CD14-positive monocyte (primary cell): ENCODE measurements around the gene TANGO2. TPM values are rescaled to one million over a fixed set of nuclear protein-coding genes. Genes with fewer than 3 reads are reported as not detected.

Experiments
- DNase-seq, 3 donors: peaks; one replicate each; pipeline ENCODE4 v3.0.0-alpha.2; 2011 to 2022
- H2AFZ ChIP-seq: 2 replicates; pipeline ENCODE4 v1.6.0; 2012; ENCODE audit warnings: mild to moderate bottlenecking, low read depth, low read length, inconsistent platforms; ENCODE audit not compliant: insufficient read depth, poor library complexity, severe bottlenecking
- H3K27ac ChIP-seq, 2 donors: 1 replicate in 1 of 2; 2 replicates in 1 of 2; pipeline ENCODE4 v1.5.1; 2012 to 2013; ENCODE audit warnings: low read length in 2 of 2, control low read depth in 1 of 2, inconsistent platforms in 1 of 2, low read depth in 1 of 2, mild to moderate bottlenecking in 1 of 2
- H3K27me3 ChIP-seq, 2 donors: one replicate each; pipeline versions ENCODE4 v1.6.0 to v1.6.1; 2011 to 2013; ENCODE audit warnings: low read length in 2 of 2; ENCODE audit not compliant: control insufficient read depth in 2 of 2, insufficient read depth in 2 of 2
- H3K36me3 ChIP-seq, 2 donors: replicated peaks in 1 of 2; 1 replicate in 1 of 2; 2 replicates in 1 of 2; pipeline versions ENCODE4 v1.5.1 to v1.6.1; 2012 to 2013; ENCODE audit warnings: low read length in 2 of 2, control low read depth in 1 of 2, inconsistent platforms in 1 of 2, mild to moderate bottlenecking in 1 of 2; ENCODE audit not compliant: insufficient read depth in 2 of 2, control insufficient read depth in 1 of 2
- H3K4me1 ChIP-seq, 2 donors: 1 replicate in 1 of 2; 2 replicates in 1 of 2; pipeline versions ENCODE4 v1.5.1 to v1.6.1; 2012 to 2013; ENCODE audit warnings: low read length in 2 of 2, control low read depth in 1 of 2, inconsistent platforms in 1 of 2, mild to moderate bottlenecking in 1 of 2, moderate library complexity in 1 of 2; ENCODE audit not compliant: insufficient read depth in 2 of 2, control insufficient read depth in 1 of 2
- H3K4me2 ChIP-seq: replicated peaks from 2 replicates; pipeline ENCODE3; 2012; ENCODE audit warnings: low read length, moderate library complexity, mild to moderate bottlenecking; ENCODE audit not compliant: poor library complexity, severe bottlenecking; ENCODE audit errors: extremely low read depth
- H3K4me3 ChIP-seq, 3 experiments: fragments of 200-600 bp in 1 of 3; sonication (generic) in 1 of 3; replicated peaks in 1 of 3; 1 replicate in 2 of 3; 2 replicates in 1 of 3; pipeline ENCODE4 v1.5.1; 2011 to 2013; ENCODE audit warnings: low read length in 3 of 3, mild to moderate bottlenecking in 3 of 3, control low read depth in 2 of 3, low read depth in 2 of 3, inconsistent platforms in 1 of 3, moderate library complexity in 1 of 3
- H3K79me2 ChIP-seq: 2 replicates; pipeline ENCODE4 v1.6.0; 2012; ENCODE audit warnings: mild to moderate bottlenecking, control low read depth, inconsistent platforms, low read length, moderate library complexity; ENCODE audit not compliant: insufficient read depth
- H3K9ac ChIP-seq: 2 replicates; pipeline ENCODE4 v1.6.0; 2017; ENCODE audit warnings: low read length, mild to moderate bottlenecking; ENCODE audit not compliant: insufficient read depth, poor library complexity, severe bottlenecking
- H3K9me3 ChIP-seq, 2 donors: replicated peaks in 1 of 2; 1 replicate in 1 of 2; 2 replicates in 1 of 2; pipeline versions ENCODE4 v1.5.1 to v1.6.1; 2012 to 2013; ENCODE audit warnings: low read length in 2 of 2, control low read depth in 1 of 2; ENCODE audit not compliant: control insufficient read depth in 1 of 2, insufficient read depth in 1 of 2
- H4K20me1 ChIP-seq: 2 replicates; pipeline ENCODE4 v1.6.0; 2012; ENCODE audit warnings: mild to moderate bottlenecking, low read length, control low read depth, moderate library complexity; ENCODE audit not compliant: insufficient read depth
- H3K27ac Mint-ChIP-seq, 7 donors: one replicate each; pipeline ENCODE4 v1.8.0; 2020; ENCODE audit warnings: mild to moderate bottlenecking in 7 of 7, mixed read lengths in 7 of 7, moderate library complexity in 6 of 7, inconsistent platforms in 2 of 7
- H3K27me3 Mint-ChIP-seq, 3 donors: one replicate each; pipeline ENCODE4 v1.8.0; 2021 to 2022; ENCODE audit warnings: low read depth in 3 of 3, mild to moderate bottlenecking in 3 of 3, mixed read lengths in 3 of 3, moderate library complexity in 3 of 3, inconsistent platforms in 1 of 3
- H3K36me3 Mint-ChIP-seq, 2 donors: one replicate each; pipeline ENCODE4 v1.8.0; 2020; ENCODE audit warnings: mixed read lengths in 2 of 2, inconsistent platforms in 1 of 2, mild to moderate bottlenecking in 1 of 2
- H3K4me1 Mint-ChIP-seq: one replicate; pipeline ENCODE4 v1.8.0; 2020; ENCODE audit warnings: mild to moderate bottlenecking, mixed read lengths
- H3K4me3 Mint-ChIP-seq, 2 donors: one replicate each; pipeline ENCODE4 v1.8.0; 2020; ENCODE audit warnings: mild to moderate bottlenecking in 2 of 2, mixed read lengths in 2 of 2, moderate library complexity in 1 of 2
- H3K9me3 Mint-ChIP-seq, 7 donors: one replicate each; pipeline ENCODE4 v1.8.0; 2020 to 2022; ENCODE audit warnings: mixed read lengths in 7 of 7, mild to moderate bottlenecking in 6 of 7, moderate library complexity in 6 of 7, inconsistent platforms in 2 of 7
- WGBS: methylation state at CpG from one replicate; pipeline ENCODE4 v1.1.5; 2013; ENCODE audit warnings: missing lambda C conversion rate; ENCODE audit not compliant: insufficient coverage; 5-methylcytosine and 5-hydroxymethylcytosine counted together
- intact Hi-C, 2 donors: fragments of 100-400 bp; cut with micrococcal nuclease; formaldehyde crosslinking; loops; one replicate each; pipeline versions ENCODE4 v1.15.0 to v1.15.1; 2023
- polyA plus RNA-seq, 3 donors: library from polyadenylated mRNA; depleted of rRNA in 1 of 3; unstranded in 2 of 3; stranded (reverse) in 1 of 3; fragments of 300-500 nt in 2 of 3; fragments of >200 nt in 1 of 3; fragmentation: Illumina TruSeq in 2 of 3; gene quantifications; 1 replicate in 2 of 3; 2 replicates in 1 of 3; pipeline ENCODE4 v1.2.3, GENCODE V29; 2012 to 2021
- TF ChIP-seq, protein P1 (sequence below): fragments of 200-600 bp; IDR thresholded peaks from one replicate; pipeline ENCODE4 v1.8.0; 2022; ENCODE audit warnings: antibody characterized with exemption, mild to moderate bottlenecking

Gene TANGO2
- polyA plus RNA-seq, 3 donors, result 56.4 to 94.9 (median 58.2) TPM

DNA sequence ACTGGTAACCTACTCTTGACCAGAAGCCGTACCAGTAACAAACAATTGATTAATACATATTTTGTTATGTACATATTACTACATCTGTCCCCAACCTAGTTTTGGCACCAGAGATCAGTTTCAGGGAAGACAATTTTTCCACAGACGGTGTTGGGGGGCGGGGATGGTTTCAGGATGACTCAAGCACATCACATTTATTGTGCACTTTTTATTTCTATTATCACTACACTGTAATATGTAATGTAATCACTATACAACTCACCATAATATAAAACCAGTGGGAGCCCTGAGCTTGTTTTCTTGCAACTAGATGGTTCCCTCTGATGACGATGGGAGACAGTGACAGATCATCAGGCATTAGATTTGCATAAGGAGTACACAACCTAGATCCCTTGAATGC, 74.6 kb downstream of the TANGO2 start:
- Mint-ChIP-seq H3K36me3 (peaks cover 90 to 99% of the 10 kb centered on the region in 2 donors), H3K27ac (peak overlapping the region in 1 of 7 donors; percentile 57), H3K4me1 (no peaks in the 10 kb centered on the region), H3K9me3 (peaks cover 0 to 4% (median 2%) of the 10 kb centered on the region in 7 donors), H3K4me3 (no peak overlapping the region), H3K27me3 (peaks cover 0 to 4% (median 0%) of the 10 kb centered on the region in 3 donors)
- no peak overlapping the region for H2AFZ ChIP-seq
- H3K4me2 ChIP-seq, result no peak overlapping the region
- H3K27me3 ChIP-seq, result no peaks in the 10 kb centered on the region
- H4K20me1 ChIP-seq, result no peaks in the 10 kb centered on the region
- intact Hi-C loops, result no loop called here
- TF ChIP-seq, protein P1, sequence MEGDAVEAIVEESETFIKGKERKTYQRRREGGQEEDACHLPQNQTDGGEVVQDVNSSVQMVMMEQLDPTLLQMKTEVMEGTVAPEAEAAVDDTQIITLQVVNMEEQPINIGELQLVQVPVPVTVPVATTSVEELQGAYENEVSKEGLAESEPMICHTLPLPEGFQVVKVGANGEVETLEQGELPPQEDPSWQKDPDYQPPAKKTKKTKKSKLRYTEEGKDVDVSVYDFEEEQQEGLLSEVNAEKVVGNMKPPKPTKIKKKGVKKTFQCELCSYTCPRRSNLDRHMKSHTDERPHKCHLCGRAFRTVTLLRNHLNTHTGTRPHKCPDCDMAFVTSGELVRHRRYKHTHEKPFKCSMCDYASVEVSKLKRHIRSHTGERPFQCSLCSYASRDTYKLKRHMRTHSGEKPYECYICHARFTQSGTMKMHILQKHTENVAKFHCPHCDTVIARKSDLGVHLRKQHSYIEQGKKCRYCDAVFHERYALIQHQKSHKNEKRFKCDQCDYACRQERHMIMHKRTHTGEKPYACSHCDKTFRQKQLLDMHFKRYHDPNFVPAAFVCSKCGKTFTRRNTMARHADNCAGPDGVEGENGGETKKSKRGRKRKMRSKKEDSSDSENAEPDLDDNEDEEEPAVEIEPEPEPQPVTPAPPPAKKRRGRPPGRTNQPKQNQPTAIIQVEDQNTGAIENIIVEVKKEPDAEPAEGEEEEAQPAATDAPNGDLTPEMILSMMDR, result no peak
- no peaks in the 10 kb centered on the region for H3K9me3 ChIP-seq
- peaks cover 4% of the 10 kb centered on the region for H3K79me2 ChIP-seq
- H3K36me3 ChIP-seq, result peaks cover 81 to 95% of the 10 kb centered on the region in 2 donors
- no peak overlapping the region for H3K9ac ChIP-seq
- H3K4me1 ChIP-seq, result no peaks in the 10 kb centered on the region
- H3K4me3 ChIP-seq, result no peak overlapping the region
- no peak overlapping the region for H3K27ac ChIP-seq
- no peak for DNase-seq
- WGBS, result 100% methylated on average over 1 of the region's 4 CpGs

DNA sequence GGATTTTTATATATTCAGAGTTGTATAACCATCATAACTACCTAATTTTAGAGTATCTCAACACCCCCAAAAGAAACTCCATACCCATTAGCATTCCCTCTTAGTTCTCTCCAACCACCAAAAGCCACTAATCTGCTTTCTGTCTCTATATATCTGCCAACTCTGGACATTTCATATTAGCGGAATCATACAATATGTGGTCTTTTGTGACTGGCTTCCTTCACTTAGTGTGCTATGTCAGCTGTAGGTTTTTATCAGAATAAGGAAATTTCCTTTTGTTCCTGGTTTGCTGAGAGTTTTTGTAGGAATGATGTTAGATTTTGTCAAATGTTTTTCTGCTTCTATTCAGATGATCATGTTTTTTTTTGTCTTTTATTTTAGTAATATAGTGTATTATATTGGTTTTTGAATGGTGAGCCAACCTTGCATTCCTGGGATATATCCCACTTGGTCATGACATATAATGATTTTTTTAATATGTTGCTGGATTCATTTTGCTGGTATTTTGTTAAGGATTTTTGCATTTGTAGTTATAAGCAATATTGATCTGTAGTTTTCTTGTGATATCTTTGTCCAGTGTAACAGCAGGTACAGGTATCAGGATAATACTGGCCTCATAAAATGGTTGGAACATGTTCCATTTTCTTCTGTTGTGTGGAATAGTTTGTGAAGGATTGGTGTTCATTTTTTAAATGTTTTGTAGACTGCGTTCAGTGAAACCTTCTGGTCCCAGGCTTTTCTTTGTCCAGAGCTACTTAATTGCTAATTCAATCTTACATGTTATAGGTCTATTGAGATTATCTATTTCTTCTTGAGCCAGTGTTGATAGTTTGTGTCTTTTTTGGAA, 75.9 kb downstream of the TANGO2 start:
- H3K27ac Mint-ChIP-seq, result no peak overlapping the region
- intact Hi-C loops, result no loop called here

More for the DNA sequence above, 75.9 kb downstream of the TANGO2 start:
- TF ChIP-seq, protein P1, result no peak
- Histone ChIP-seq H3K27me3 (no peaks in the 10 kb centered on the region), H3K27ac (no peak overlapping the region), H3K4me1 (peaks cover 0 to 3% of the 10 kb centered on the region in 2 donors), H4K20me1 (no peaks in the 10 kb centered on the region), H3K4me3 (no peak overlapping the region), H2AFZ (no peak overlapping the region), H3K79me2 (peaks cover 4% of the 10 kb centered on the region), H3K36me3 (peaks cover 76 to 89% of the 10 kb centered on the region in 2 donors), H3K9me3 (no peaks in the 10 kb centered on the region), H3K9ac (no peak overlapping the region), H3K4me2 (no peak overlapping the region)
- Mint-ChIP-seq H3K9me3 (peaks cover 0 to 4% (median 2%) of the 10 kb centered on the region in 7 donors), H3K27me3 (peaks cover 0 to 2% (median 1%) of the 10 kb centered on the region in 3 donors), H3K4me1 (peaks cover 8% of the 10 kb centered on the region), H3K36me3 (peaks cover 83 to 99% of the 10 kb centered on the region in 2 donors), H3K4me3 (no peak overlapping the region)
- no CpG with 5 or more reads among the region's 2 CpGs for WGBS
- DNase-seq, result no peak
